CD4-positive, alpha-beta T cell treated with Interleukin-2 at 100 ng/mL for 4 hours (primary cell): ENCODE results near the gene MTMR3.
A peak's percentile ranks its signal among the peaks of the same experiment; 100 is the strongest.

ENCODE experiments used
- DNase-seq: peaks from one replicate; pipeline ENCODE4 v3.0.0-alpha.2; 2020; ENCODE audit warnings: low spot score

MTMR3 gene

DNA sequence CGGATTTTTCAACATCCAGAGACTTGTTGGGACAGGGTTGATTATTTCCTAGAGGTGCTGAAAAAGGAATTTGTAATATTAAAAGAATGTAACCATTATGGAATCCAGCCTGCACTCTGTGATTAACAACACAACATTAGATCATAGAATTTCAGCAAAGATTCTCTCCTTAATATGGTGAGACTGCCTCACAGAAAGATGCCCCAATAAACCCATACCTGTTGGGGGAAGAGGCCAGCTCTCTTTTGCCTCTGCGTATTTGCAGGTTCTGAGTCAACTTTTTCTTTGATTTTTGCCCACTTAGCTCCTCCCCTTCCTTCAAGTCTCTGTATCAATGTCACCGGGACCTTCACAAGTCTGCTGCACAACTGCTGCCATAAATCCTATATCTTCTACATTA lies 12.4 kb upstream of the MTMR3 start:
- DNase-seq: peak; percentile 20

GRCh38 chr22:29871684-29872083 lies 11.3 kb upstream of the MTMR3 start:
- DNase-seq: no peak

DNA sequence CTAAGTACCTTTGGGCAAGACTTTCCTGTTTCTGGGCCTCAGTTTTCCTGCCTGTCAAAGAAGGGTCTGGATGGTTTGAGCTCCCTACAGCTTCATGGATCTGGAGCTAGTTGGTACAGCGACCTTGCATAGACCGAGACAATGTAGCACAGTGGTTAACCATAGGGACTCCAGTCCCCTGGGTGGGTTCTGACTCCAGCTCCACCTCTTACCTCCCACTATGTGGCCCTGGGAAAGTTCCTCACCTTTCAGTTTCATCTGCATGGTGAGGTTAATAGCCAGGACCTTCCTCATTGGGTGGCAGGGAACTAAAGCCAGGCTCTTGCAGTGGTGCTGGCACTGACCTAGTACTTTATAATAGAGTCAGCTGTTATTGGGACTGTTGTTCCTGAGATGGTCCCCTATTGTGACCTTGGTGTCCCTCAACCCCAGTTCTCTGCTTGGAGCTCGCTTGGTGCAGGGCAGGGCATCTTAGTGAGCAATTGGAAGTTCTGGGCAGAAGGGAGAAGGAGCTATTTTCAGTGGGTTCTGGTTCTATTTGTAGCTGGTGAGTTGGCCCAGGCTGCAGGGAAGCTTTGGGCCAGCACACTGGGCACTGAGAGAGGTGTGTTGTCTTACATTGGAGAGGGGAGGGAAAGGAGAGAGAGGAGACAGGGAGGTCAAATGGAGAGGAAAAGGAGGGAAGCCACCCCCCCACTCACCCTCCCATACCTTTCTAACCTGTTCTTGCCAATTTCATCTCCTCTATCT lies 10.7 kb upstream of the MTMR3 start:
- DNase-seq: no peak

DNA sequence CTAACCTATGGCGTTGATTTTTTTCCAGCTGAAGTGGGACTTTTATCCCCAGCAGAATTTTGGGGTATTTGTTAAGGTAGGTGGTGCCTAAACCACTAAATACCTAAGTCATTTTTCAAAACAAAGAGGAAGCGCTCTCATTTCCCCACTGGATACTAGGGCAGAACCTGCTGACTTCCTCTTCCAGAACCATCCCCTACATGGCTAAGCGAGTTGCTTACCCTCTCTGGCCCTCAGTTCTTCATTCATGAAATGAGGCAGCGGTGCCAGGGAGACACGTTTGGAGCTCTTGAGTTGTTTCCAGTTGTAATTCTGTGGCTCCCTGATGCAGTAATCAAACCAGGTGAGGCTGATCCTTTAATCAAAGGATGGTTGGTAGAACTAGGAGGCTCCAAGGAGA lies 10.0 kb upstream of the MTMR3 start:
- no peak for DNase-seq

DNA sequence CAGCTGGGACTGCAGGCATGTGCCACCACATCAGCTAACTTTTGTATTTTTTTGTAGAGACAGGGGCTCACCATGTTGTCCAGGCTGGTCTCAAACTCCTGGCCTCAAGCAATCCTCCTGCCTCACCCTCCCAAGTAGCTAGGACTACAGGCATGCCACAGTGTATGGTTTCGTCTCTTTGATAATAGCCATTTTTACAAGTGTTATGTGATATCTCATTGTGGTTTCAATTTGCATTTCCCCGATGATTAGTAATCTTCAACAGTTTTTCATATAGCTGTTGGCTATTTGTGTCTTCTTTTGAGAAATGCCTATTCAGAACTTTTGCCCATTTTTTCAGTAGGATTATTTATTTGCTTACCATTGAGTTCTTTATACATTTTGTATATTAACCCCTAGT lies 9.0 kb upstream of the MTMR3 start:
- no peak for DNase-seq

- no peak for DNase-seq
Measured at GRCh38 chr22:29877620-29878019, 5.4 kb upstream of the MTMR3 start.

DNA sequence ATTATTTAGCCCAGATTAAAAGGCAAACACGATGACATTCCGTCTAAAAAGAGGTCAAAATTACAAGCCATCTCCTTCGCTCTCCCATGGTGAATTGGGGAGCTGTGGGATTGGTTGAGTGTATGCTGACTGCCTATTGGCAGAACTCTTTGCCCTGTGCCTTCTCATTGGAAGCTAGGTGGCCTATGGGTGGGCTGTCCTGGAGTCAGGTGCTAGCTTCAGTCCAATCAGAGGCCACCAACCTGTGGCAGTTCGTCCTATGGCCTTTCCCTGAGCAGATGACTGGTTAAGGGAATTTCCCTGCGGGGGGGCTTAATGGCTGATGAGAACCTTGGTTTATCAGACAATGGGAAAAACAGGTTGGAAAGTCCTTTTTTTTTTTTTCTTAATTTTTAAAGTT lies 3.2 kb upstream of the MTMR3 start:
- no peak for DNase-seq

DNA sequence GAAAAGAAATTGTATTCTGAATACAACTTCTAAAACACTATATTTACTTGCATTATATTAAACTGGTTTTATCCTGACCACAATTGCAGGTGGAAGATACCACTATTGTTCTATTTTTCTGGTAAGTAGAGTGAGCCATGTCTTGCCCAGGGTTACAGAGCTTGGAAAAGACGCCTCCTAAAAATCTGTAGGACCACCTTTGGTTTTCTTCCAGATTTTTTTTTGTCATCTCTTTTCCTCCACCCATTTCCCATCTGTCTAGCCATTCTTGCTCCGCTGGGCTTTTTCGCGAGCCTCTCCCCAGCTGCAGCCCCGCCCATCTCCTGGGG lies 294 bp upstream of the MTMR3 start:
- DNase-seq: no peak

GRCh38 chr22:29883775-29884097 lies 762 bp downstream of the MTMR3 start:
- DNase-seq: no peak

DNA sequence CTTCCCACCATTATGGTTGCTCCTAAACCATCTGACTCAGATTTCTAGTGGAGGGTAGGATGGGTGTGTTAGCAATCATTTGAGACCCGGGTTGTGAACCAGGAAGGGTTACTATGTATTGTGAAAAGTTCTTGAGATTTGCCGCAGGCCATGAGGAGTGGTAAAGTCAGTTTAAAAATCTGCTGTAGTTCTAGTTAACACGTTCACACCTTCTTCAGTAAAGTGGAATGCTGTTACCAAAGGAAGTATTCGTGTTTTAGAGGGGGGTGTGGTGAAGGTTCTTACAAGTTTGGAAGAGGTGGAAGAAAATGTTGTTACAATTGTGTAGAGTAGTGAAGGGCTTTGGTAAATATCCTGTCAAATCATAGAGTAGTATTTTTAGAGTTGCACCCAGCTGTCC lies 2.6 kb downstream of the MTMR3 start:
- no peak for DNase-seq

- no peak for DNase-seq
Measured at GRCh38 chr22:29886596-29886995, 3.6 kb downstream of the MTMR3 start.

DNA sequence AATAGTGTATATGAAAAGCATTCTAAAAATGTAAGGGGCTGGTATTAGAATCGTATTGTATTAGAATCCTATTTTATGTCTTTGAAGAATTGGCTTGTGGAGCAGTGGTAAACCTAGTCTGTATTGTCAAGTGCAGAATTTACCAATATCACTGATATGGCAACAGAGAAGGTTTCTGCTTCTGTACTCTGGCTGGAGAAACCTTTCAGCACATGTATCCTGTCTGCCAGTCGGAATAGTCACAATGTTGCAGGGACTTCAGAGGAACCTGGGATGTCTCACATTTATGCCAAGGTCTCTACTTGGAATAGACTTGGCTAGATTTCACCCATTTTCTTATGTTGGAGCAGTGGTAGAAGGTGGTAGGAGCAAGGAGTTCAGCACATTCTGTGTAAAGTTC lies 4.4 kb downstream of the MTMR3 start:
- no peak for DNase-seq

GRCh38 chr22:29890760-29891159 lies 7.8 kb downstream of the MTMR3 start:
- no peak for DNase-seq

GRCh38 chr22:29892315-29893156 lies 9.6 kb downstream of the MTMR3 start:
- no peak for DNase-seq

DNA sequence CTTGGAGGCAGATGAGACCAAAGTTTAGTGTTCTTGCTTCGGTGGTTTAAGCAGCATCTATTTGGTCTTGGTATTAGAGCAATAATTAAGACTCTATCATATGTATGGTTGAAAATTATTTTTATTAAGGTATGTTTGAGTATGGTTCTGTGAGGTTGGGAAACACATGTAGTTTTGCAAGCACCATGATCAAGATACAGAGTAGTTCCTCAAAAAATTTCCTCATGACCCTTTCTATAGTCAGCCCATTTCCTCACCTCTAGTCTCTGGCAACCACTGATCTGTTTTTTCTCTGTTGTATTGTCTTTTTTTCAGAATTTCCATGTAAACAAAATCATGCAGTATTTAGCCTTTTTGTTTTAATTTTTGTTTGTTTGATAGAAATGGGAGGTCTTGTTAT lies 18.4 kb downstream of the MTMR3 start:
- DNase-seq: no peak

- DNase-seq: no peak
Measured at GRCh38 chr22:29903371-29903770, 20.4 kb downstream of the MTMR3 start.

DNA sequence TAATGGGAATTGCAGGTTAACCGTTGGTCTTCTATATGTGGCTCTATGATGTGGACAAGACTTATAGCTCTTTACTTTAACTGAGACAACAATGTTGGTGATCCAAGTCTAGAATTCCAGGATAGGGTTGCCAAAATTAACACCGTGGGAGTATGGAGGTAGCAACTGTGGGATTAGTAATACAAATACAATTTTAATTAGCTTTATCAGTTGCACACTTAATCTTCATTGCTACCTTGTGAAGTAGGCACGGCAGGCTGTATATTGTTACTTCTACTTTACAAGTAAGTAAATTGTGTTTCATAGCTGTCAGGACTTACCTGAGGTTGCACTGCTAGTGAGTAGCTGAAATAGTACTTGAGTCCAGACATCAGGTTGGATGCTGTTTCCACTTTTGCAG lies 21.0 kb downstream of the MTMR3 start:
- no peak for DNase-seq

- DNase-seq: peak; percentile 32
Measured at GRCh38 chr22:29907753-29908515, 25.0 kb downstream of the MTMR3 start.

DNA sequence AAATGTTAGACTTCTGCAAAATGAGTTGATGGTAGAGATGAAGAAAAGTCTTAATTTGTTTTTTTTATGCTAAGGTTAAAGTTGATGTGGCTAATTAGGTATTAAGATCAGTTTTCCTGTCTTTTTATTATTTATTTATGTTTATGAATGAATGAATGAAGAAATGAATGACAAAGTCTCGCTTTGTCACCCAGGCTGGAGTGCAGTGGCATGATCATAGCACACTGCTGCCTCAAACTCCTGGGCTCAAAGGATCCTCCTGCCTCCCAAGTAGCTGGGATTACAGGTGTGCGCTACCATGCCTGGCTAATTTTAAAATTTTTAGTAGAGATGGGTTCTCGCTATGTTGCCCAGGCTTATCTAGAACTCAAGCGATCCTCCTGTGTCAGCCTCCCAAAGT lies 29.2 kb downstream of the MTMR3 start:
- no peak for DNase-seq

- no peak for DNase-seq
Measured at GRCh38 chr22:29912605-29913398, 29.8 kb downstream of the MTMR3 start.

DNA sequence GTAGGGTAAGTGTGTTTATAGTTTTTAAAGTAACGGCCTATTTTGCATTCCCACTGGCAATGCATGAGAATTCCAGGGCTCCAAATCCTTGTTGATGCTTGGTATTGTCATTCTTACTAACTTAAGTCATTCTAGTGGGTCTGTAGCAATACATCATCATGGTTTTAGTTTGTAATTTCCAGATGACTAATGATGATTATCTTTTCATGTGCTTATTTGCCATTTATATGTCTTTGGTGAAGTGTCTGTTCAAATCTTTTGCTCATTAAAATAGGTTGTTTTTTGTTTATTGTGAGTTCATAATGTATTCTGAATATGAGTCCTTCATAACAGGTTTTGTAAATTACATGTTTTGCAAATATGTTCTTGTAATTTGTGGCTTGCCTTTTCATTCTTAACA lies 31.2 kb downstream of the MTMR3 start:
- DNase-seq: no peak

DNA sequence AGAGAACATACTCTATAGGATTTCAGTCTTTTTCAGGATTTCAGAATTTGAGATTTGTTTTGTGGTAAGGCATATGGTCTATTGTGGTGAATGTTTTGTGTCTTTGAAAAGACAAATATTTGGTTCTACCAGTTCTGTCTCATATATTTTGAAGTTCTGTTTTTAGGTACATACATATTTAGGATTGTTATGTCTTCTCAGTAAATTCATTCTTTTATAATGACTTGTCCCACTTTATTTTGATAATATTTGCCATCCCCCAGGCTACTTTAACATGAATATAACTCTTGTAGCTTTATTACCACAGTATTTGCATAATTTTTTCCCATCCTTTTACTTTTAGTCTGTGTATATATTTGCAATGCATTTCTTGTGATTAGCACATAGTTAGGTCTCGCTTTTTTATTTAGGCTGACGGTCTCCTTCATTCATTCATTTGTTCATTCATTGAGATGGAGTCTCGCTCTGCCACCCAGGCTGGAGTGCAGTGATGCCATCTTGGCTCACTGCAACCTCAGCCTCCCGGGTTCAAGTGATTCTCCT lies 32.1 kb downstream of the MTMR3 start:
- no peak for DNase-seq
